HCT116 (cell line): ENCODE results near the gene DOCK10. TPM values are rescaled to one million over a fixed set of nuclear protein-coding genes. Genes with fewer than 3 reads are reported as not detected.

Experiments
- ATAC-seq: fragments of 200-7000 bp; cut with Tn5 transposase; 2 replicates; pipeline ENCODE4 v1.9.1; 2020; ENCODE audit warnings: mild to moderate bottlenecking, moderate library complexity
- BruUV-seq: library from RNA; stranded (reverse); fragments of 400-500 nt; replicated peaks from 2 replicates; lab custom pipeline; 2021; lab: Mats Ljungman, UMichigan
- CTCF ChIA-PET: fragments of 300-600 bp; sonication (Branson Sonifier 250); formaldehyde crosslinking; loops from one replicate; lab custom pipeline; 2021; ENCODE audit warnings: antibody characterized with exemption; lab: Charles Lee
- POLR2A ChIA-PET: fragments of 300-600, 350-600 bp; sonication (Branson Sonifier 250); formaldehyde crosslinking; loops from one replicate; lab custom pipeline; 2021; ENCODE audit warnings: antibody characterized with exemption; lab: Charles Lee
- RAD21 ChIA-PET, 2 experiments: fragments of 300-600 bp; sonication (Branson Sonifier 250); formaldehyde crosslinking; loops; one replicate each; lab custom pipeline; 2023; ENCODE audit warnings: low total read pairs in 2 of 2; ENCODE audit not compliant: uncharacterized antibody in 2 of 2, unreplicated experiment in 2 of 2, low non-redundant PET in 1 of 2; lab: Charles Lee
- DNase-seq: peaks from one replicate; pipeline ENCODE4 v3.0.0-alpha.2; 2010; ENCODE audit warnings: low read depth, low spot score
- H2AFZ ChIP-seq: fragments of 200-600 bp; shearing (Covaris generic), sonication (generic); 2 replicates; pipeline ENCODE4 v1.6.1; 2017; ENCODE audit warnings: low read depth, mixed run types, mixed read lengths, antibody characterized with exemption, low read length; ENCODE audit not compliant: poor library complexity, severe bottlenecking
- H3K27ac ChIP-seq: 2 replicates; pipeline ENCODE4 v1.5.1; 2012; ENCODE audit warnings: low read depth, low read length
- H3K27me3 ChIP-seq: fragments of 200-600 bp; sonication (generic); 2 replicates; pipeline ENCODE4 v1.6.1; 2016; ENCODE audit warnings: mixed run types, low read length, mixed read lengths; ENCODE audit not compliant: insufficient read depth
- H3K36me3 ChIP-seq, 2 experiments: fragments of 200-500 bp in 1 of 2; fragments of 200-600 bp in 1 of 2; sonication (Bioruptor generic) in 1 of 2; sonication (generic) in 1 of 2; 2 replicates each; pipeline versions ENCODE4 v1.5.1 to v1.6.1; 2014 to 2016; ENCODE audit warnings: low read length in 2 of 2, inconsistent platforms in 1 of 2, mixed read lengths in 1 of 2, mixed run types in 1 of 2; ENCODE audit not compliant: insufficient read depth in 2 of 2, control insufficient read depth in 1 of 2
- H3K4me1 ChIP-seq, 2 experiments: fragments of 200-600 bp in 1 of 2; sonication (generic) in 1 of 2; 2 replicates each; pipeline versions ENCODE4 v1.5.1 to v1.6.1; 2012 to 2017; ENCODE audit warnings: low read length in 2 of 2, inconsistent platforms in 1 of 2, mild to moderate bottlenecking in 1 of 2, mixed read lengths in 1 of 2, mixed run types in 1 of 2, moderate library complexity in 1 of 2; ENCODE audit not compliant: insufficient read depth in 2 of 2, control insufficient read depth in 1 of 2
- H3K4me2 ChIP-seq: fragments of 200-600 bp; sonication (generic); 2 replicates; pipeline ENCODE4 v1.6.1; 2017; ENCODE audit warnings: mixed run types, low read length, mixed read lengths
- H3K4me3 ChIP-seq, 2 experiments: fragments of 200-600 bp in 1 of 2; sonication (generic) in 1 of 2; replicated peaks in 1 of 2; 2 replicates each; pipeline ENCODE4 v1.5.1; 2011 to 2016; ENCODE audit warnings: low read length in 2 of 2, control low read depth in 1 of 2, low read depth in 1 of 2, mild to moderate bottlenecking in 1 of 2, mixed read lengths in 1 of 2, mixed run types in 1 of 2
- H3K79me2 ChIP-seq: fragments of 200-600 bp; sonication (generic); 2 replicates; pipeline ENCODE4 v1.6.1; 2017; ENCODE audit warnings: mild to moderate bottlenecking, mixed run types, low read length, moderate library complexity, mixed read lengths; ENCODE audit not compliant: insufficient read depth
- H3K9ac ChIP-seq: fragments of 200-600 bp; sonication (generic); 2 replicates; pipeline ENCODE4 v1.6.1; 2016; ENCODE audit warnings: low read length, mixed read lengths
- H3K9me2 ChIP-seq: fragments of 200-600 bp; sonication (generic), shearing (Covaris generic); 2 replicates; pipeline ENCODE4 v1.6.1; 2017; ENCODE audit warnings: mixed run types, mild to moderate bottlenecking, moderate library complexity; ENCODE audit not compliant: insufficient read depth
- H3K9me3 ChIP-seq, 2 experiments: fragments of 200-500 bp in 1 of 2; fragments of 200-600 bp in 1 of 2; sonication (Bioruptor generic) in 1 of 2; sonication (generic) in 1 of 2; 2 replicates each; pipeline ENCODE4 v1.6.1; 2014 to 2017; ENCODE audit warnings: low read length in 2 of 2, mixed read lengths in 2 of 2, inconsistent platforms in 1 of 2, low read depth in 1 of 2, mild to moderate bottlenecking in 1 of 2, mixed run types in 1 of 2, moderate library complexity in 1 of 2; ENCODE audit not compliant: control insufficient read depth in 1 of 2, insufficient read depth in 1 of 2
- H4K20me1 ChIP-seq: fragments of 200-600 bp; sonication (generic), shearing (Covaris generic); 2 replicates; pipeline ENCODE4 v1.6.1; 2017; ENCODE audit warnings: mixed run types, mild to moderate bottlenecking, moderate library complexity; ENCODE audit not compliant: insufficient read depth
- CTCF ChIP-seq, 3 experiments: fragments of 200-600 bp in 1 of 3; sonication (generic) in 1 of 3; IDR thresholded peaks in 2 of 3; conservative IDR thresholded peaks in 1 of 3; 2 replicates each; pipeline ENCODE4 v1.5.1; 2012 to 2017; ENCODE audit warnings: low read depth in 2 of 3, low read length in 2 of 3, antibody characterized with exemption in 1 of 3, borderline replicate concordance in 1 of 3, control low read depth in 1 of 3, mild to moderate bottlenecking in 1 of 3, mixed read lengths in 1 of 3, mixed run types in 1 of 3, moderate library complexity in 1 of 3; ENCODE audit not compliant: insufficient read depth in 1 of 3
- EGR1 ChIP-seq: IDR thresholded peaks from 2 replicates; pipeline ENCODE4 v1.6.1; 2012; ENCODE audit warnings: low read depth
- EZH2phosphoT487 ChIP-seq: fragments of 200-600 bp; IDR thresholded peaks from 2 replicates; pipeline ENCODE4 v1.6.1; 2018; ENCODE audit warnings: antibody characterized with exemption, borderline replicate concordance
- FOSL1 ChIP-seq: IDR thresholded peaks from 2 replicates; pipeline ENCODE4 v1.6.1; 2012; ENCODE audit warnings: low read depth
- JUND ChIP-seq: IDR thresholded peaks from 2 replicates; pipeline ENCODE4 v1.6.1; 2012
- POLR2A ChIP-seq: IDR thresholded peaks from 2 replicates; pipeline ENCODE4 v1.7.0; 2011; ENCODE audit warnings: borderline replicate concordance; ENCODE audit not compliant: insufficient read depth, insufficient read length; ENCODE audit errors: extremely low read depth
- POLR2AphosphoS5 ChIP-seq: IDR thresholded peaks from 2 replicates; pipeline ENCODE4 v1.6.1; 2011; ENCODE audit warnings: mild to moderate bottlenecking, low read depth, low read length, moderate library complexity
- RAD21 ChIP-seq: IDR thresholded peaks from 2 replicates; pipeline ENCODE4 v1.6.1; 2012; ENCODE audit warnings: low read depth, mild to moderate bottlenecking
- SIN3A ChIP-seq: IDR thresholded peaks from 2 replicates; pipeline ENCODE4 v1.6.1; 2012; ENCODE audit warnings: low read depth
- SP1 ChIP-seq: IDR thresholded peaks from 2 replicates; pipeline ENCODE4 v1.6.1; 2012; ENCODE audit warnings: low read depth
- SRF ChIP-seq: IDR thresholded peaks from 2 replicates; pipeline ENCODE4 v1.6.1; 2012; ENCODE audit warnings: low read depth
- TCF7L2 ChIP-seq: IDR thresholded peaks from 2 replicates; pipeline ENCODE4 v1.7.0; 2011; ENCODE audit warnings: borderline replicate concordance, inconsistent platforms; ENCODE audit not compliant: insufficient read depth, insufficient read length; ENCODE audit errors: extremely low read depth
- YY1 ChIP-seq: IDR thresholded peaks from 2 replicates; pipeline ENCODE4 v1.6.1; 2011; ENCODE audit warnings: low read length, low read depth, moderate library complexity, mild to moderate bottlenecking; ENCODE audit not compliant: insufficient replicate concordance; ENCODE audit errors: extremely low read depth
- ZFX ChIP-seq: fragments of 450-650 bp; IDR thresholded peaks from 2 replicates; pipeline ENCODE4 v1.6.1; 2017
- ZNF274 ChIP-seq: fragments of 200-500 bp; sonication (Bioruptor generic); IDR thresholded peaks from 2 replicates; pipeline ENCODE4 v1.6.1; 2014; ENCODE audit warnings: mild to moderate bottlenecking, low read depth, low read length, inconsistent platforms
- intact Hi-C: fragments of 100-400 bp; cut with micrococcal nuclease; formaldehyde crosslinking; loops from 2 replicates; pipeline ENCODE4 v1.10.0; 2022
- total RNA-seq: library from RNA; stranded (reverse); gene quantifications from one replicate; pipeline ENCODE4 v1.2.1, GENCODE V29; 2021; ENCODE audit not compliant: unreplicated experiment
- TF ChIP-seq, protein P1 (sequence below): IDR thresholded peaks from 2 replicates; pipeline ENCODE4 v1.6.1; 2012
- TF ChIP-seq, protein P2 (sequence below): IDR thresholded peaks from 2 replicates; pipeline ENCODE4 v1.6.1; 2012
- TF ChIP-seq, protein P3 (sequence below): IDR thresholded peaks from 2 replicates; pipeline ENCODE4 v1.6.1; 2011; ENCODE audit warnings: mild to moderate bottlenecking, low read length, moderate library complexity; ENCODE audit not compliant: insufficient replicate concordance; ENCODE audit errors: extremely low read depth

DOCK10 gene
- total RNA-seq, 1 experiment from 2014 or later, result 0.54 TPM

GRCh38 chr2:224799691-224800090 is 242.6 kb downstream of the DOCK10 start:
- Histone ChIP-seq H3K9me3 (no peaks in the 10 kb centered on the region), H3K9ac (no peak overlapping the region), H3K27me3 (no peaks in the 10 kb centered on the region), H3K9me2 (no peaks in the 10 kb centered on the region), H3K79me2 (no peaks in the 10 kb centered on the region), H3K4me2 (no peak overlapping the region), H3K4me1 (0 out of 4 replicates have a peak, but pooled peaks cover 0 to 5% of the 10 kb centered on the region in 2 experiments), H3K4me3 (no peak overlapping the region), H2AFZ (no peak overlapping the region), H3K27ac (no peak overlapping the region), H4K20me1 (no peaks in the 10 kb centered on the region), H3K36me3 (no peaks in the 10 kb centered on the region)
- no TSS peak for BruUV-seq
- CTCF ChIA-PET, result no interaction called here
- TF ChIP-seq POLR2AphosphoS5 (no peak), SIN3A (no peak), ZFX (no peak), EZH2phosphoT487 (no peak), YY1 (no peak), EGR1 (no peak), CTCF (IDR thresholded peaks at IDR 0.05 in 2 of 3, conservative IDR thresholded peaks at IDR 0.05 in 1 of 3; ENCODE audit: borderline replicate concordance in 1 of 3, insufficient read depth in 1 of 3, low read depth in 2 of 3, low read length in 2 of 3) (no peak), POLR2A (no peak), SP1 (no peak), TCF7L2 (no peak), RAD21 (no peak), ZNF274 (no peak), JUND (no peak), FOSL1 (no peak), SRF (no peak)
- TF ChIP-seq, protein P1, sequence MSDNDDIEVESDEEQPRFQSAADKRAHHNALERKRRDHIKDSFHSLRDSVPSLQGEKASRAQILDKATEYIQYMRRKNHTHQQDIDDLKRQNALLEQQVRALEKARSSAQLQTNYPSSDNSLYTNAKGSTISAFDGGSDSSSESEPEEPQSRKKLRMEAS, result no peak
- TF ChIP-seq, protein P2, sequence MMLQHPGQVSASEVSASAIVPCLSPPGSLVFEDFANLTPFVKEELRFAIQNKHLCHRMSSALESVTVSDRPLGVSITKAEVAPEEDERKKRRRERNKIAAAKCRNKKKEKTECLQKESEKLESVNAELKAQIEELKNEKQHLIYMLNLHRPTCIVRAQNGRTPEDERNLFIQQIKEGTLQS, result no peak
- TF ChIP-seq, protein P3, sequence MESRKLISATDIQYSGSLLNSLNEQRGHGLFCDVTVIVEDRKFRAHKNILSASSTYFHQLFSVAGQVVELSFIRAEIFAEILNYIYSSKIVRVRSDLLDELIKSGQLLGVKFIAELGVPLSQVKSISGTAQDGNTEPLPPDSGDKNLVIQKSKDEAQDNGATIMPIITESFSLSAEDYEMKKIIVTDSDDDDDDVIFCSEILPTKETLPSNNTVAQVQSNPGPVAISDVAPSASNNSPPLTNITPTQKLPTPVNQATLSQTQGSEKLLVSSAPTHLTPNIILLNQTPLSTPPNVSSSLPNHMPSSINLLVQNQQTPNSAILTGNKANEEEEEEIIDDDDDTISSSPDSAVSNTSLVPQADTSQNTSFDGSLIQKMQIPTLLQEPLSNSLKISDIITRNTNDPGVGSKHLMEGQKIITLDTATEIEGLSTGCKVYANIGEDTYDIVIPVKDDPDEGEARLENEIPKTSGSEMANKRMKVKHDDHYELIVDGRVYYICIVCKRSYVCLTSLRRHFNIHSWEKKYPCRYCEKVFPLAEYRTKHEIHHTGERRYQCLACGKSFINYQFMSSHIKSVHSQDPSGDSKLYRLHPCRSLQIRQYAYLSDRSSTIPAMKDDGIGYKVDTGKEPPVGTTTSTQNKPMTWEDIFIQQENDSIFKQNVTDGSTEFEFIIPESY, result no peak
- DNase-seq, result no peak
- no peak for ATAC-seq
- intact Hi-C loops, result no loop called here
- RAD21 ChIA-PET, result no interaction called here
- POLR2A ChIA-PET, result no interaction called here
